Measurements from ENCODE around the gene ZBTB1. TPM values are rescaled to one million over a fixed set of nuclear protein-coding genes. Genes with fewer than 3 reads are reported as not detected.
A peak's percentile ranks its signal among the peaks of the same experiment; 100 is the strongest.

ZBTB1 gene
- total and polyA plus RNA-seq, 10 donors: 25.4 to 84.2 (median 57.5) TPM

DNA sequence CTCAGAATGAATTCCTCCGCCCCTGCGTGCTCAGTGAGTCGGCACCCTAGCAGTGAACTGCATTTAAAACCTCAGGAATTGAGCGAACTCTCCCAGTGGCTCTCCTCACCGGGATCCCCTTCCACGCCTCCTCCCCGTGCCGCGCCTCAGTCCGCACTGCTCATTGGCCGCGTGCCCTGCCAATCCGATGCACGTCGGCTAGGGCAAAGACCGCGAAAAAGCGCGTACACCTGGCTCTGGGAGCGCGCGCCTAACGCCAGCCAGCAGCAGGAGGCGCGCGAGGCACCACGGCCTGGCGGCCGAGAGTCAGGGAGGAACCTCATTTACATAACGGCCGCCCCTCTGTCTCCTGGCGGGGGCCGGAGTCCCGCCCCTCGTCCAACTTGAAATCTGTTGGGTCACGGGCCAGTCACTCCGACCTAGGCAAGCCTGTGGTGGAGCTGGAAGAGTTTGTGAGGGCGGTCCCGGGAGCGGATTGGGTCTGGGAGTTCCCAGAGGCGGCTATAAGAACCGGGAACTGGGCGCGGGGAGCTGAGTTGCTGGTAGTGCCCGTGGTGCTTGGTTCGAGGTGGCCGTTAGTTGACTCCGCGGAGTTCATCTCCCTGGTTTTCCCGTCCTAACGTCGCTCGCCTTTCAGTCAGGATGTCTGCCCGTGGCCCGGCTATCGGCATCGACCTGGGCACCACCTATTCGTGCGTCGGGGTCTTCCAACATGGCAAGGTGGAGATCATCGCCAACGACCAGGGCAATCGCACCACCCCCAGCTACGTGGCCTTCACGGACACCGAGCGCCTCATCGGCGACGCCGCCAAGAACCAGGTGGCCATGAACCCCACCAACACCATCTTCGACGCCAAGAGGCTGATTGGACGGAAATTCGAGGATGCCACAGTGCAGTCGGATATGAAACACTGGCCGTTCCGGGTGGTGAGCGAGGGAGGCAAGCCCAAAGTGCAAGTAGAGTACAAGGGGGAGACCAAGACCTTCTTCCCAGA, 35.9 kb downstream of the ZBTB1 start, which contains the start of gene HSPA2:
Gene HSPA2 (plus strand): TSS at position 534 of the 995 bp plus-strand sequence. CDS start 109 bp downstream, at position 643.
- H3K27ac ChIP-seq: peak within 1 kb of the TSS in 7 of 8 donors; percentile 65 to 85 (median 80)
- 9 to 18% (median 11%) methylated on average over 50 to 79 of the region's 79 CpGs for WGBS, 5 donors
- intact Hi-C loops (cut with DNase I; ENCODE audit: low total_unique reads): loop anchor here (10.0 kb wide), 1 partner anchor 84 kb away; no protein-coding TSS in a partner anchor

DNA sequence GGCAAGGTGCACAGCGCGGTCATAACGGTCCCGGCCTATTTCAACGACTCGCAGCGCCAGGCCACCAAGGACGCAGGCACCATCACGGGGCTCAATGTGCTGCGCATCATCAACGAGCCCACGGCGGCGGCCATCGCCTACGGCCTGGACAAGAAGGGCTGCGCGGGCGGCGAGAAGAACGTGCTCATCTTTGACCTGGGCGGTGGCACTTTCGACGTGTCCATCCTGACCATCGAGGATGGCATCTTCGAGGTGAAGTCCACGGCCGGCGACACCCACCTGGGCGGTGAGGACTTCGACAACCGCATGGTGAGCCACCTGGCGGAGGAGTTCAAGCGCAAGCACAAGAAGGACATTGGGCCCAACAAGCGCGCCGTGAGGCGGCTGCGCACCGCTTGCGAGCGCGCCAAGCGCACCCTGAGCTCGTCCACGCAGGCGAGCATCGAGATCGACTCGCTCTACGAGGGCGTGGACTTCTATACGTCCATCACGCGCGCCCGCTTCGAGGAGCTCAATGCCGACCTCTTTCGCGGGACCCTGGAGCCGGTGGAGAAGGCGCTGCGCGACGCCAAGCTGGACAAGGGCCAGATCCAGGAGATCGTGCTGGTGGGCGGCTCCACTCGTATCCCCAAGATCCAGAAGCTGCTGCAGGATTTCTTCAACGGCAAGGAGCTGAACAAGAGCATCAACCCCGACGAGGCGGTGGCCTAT, 36.8 kb downstream of the ZBTB1 start:
- intact Hi-C loops (cut with DNase I; ENCODE audit: low total_unique reads): loop anchor here (10.0 kb wide), 1 partner anchor 83 kb away; no protein-coding TSS in a partner anchor
- Histone ChIP-seq H3K36me3 (no peaks in the 10 kb centered on the region), H3K9me3 (peaks cover 0 to 14% (median 7%) of the 10 kb centered on the region in 8 donors), H3K27me3 (replicated peaks in 1 of 7) (peaks cover 0 to 32% (median 13%) of the 10 kb centered on the region in 7 donors), H3K4me1 (peaks cover 6 to 42% (median 28%) of the 10 kb centered on the region in 6 donors), H3K27ac (peak overlapping the region in 4 of 8 donors; percentile 53 to 85 (median 80)), H3K4me3 (peak overlapping the region in 7 of 8 donors; percentile 24 to 89 (median 73))
- 23 to 28% (median 27%) methylated on average over 19 to 73 of the region's 73 CpGs for WGBS, 5 donors
- TF ChIP-seq POLR2AphosphoS5 (IDR thresholded peaks at IDR 0.05) (peak in 2 of 3 donors; percentile 33 to 34), POLR2A (IDR thresholded peaks at IDR 0.05) (no peak)
- TF ChIP-seq, protein P1, sequence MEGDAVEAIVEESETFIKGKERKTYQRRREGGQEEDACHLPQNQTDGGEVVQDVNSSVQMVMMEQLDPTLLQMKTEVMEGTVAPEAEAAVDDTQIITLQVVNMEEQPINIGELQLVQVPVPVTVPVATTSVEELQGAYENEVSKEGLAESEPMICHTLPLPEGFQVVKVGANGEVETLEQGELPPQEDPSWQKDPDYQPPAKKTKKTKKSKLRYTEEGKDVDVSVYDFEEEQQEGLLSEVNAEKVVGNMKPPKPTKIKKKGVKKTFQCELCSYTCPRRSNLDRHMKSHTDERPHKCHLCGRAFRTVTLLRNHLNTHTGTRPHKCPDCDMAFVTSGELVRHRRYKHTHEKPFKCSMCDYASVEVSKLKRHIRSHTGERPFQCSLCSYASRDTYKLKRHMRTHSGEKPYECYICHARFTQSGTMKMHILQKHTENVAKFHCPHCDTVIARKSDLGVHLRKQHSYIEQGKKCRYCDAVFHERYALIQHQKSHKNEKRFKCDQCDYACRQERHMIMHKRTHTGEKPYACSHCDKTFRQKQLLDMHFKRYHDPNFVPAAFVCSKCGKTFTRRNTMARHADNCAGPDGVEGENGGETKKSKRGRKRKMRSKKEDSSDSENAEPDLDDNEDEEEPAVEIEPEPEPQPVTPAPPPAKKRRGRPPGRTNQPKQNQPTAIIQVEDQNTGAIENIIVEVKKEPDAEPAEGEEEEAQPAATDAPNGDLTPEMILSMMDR (IDR thresholded peaks at IDR 0.05 in 8 of 11, conservative IDR thresholded peaks at IDR 0.05 in 3 of 11): no peak
- peak; percentile 85 for DNase-seq

More for the DNA sequence above, 35.9 kb downstream of the ZBTB1 start, which contains the start of gene HSPA2:
- Histone ChIP-seq H3K4me3 (peak within 1 kb of the TSS; percentile 48 to 89 (median 68)), H3K36me3 (no peaks in the 10 kb centered on the region), H3K9me3 (peaks cover 0 to 14% (median 7%) of the 10 kb centered on the region in 8 donors), H3K4me1 (peaks cover 6 to 42% (median 28%) of the 10 kb centered on the region in 6 donors), H3K27me3 (replicated peaks in 1 of 7) (peaks cover 0 to 32% (median 13%) of the 10 kb centered on the region in 7 donors)
- TF ChIP-seq POLR2A (IDR thresholded peaks at IDR 0.05): peak; percentile 34 to 78 (median 57)
- TF ChIP-seq, protein P1 (IDR thresholded peaks at IDR 0.05 in 8 of 11, conservative IDR thresholded peaks at IDR 0.05 in 3 of 11): peak; percentile 82 to 96 (median 92)
- TF ChIP-seq POLR2AphosphoS5 (IDR thresholded peaks at IDR 0.05): peak; percentile 93 to 97 (median 94)
- DNase-seq: peak; percentile 99

DNA sequence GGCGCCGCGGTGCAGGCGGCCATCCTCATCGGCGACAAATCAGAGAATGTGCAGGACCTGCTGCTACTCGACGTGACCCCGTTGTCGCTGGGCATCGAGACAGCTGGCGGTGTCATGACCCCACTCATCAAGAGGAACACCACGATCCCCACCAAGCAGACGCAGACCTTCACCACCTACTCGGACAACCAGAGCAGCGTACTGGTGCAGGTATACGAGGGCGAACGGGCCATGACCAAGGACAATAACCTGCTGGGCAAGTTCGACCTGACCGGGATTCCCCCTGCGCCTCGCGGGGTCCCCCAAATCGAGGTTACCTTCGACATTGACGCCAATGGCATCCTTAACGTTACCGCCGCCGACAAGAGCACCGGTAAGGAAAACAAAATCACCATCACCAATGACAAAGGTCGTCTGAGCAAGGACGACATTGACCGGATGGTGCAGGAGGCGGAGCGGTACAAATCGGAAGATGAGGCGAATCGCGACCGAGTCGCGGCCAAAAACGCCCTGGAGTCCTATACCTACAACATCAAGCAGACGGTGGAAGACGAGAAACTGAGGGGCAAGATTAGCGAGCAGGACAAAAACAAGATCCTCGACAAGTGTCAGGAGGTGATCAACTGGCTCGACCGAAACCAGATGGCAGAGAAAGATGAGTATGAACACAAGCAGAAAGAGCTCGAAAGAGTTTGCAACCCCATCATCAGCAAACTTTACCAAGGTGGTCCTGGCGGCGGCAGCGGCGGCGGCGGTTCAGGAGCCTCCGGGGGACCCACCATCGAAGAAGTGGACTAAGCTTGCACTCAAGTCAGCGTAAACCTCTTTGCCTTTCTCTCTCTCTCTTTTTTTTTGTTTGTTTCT, 37.6 kb downstream of the ZBTB1 start:
- peak overlapping the region in 1 of 8 donors; percentile 84 for H3K27ac ChIP-seq
- DNase-seq: peak; percentile 76
- intact Hi-C loops (cut with DNase I; ENCODE audit: low total_unique reads): loop anchor here (10.0 kb wide), 1 partner anchor 83 kb away; no protein-coding TSS in a partner anchor
- TF ChIP-seq, protein P1 (IDR thresholded peaks at IDR 0.05 in 8 of 11, conservative IDR thresholded peaks at IDR 0.05 in 3 of 11): no peak
- peak in 2 of 3 donors; percentile 20 to 21 for TF ChIP-seq POLR2AphosphoS5 (IDR thresholded peaks at IDR 0.05)
- H3K4me3 ChIP-seq: peak overlapping the region; percentile 13 to 89 (median 68)
- H3K36me3 ChIP-seq: no peaks in the 10 kb centered on the region
- H3K9me3 ChIP-seq: peaks cover 0 to 14% (median 7%) of the 10 kb centered on the region in 8 donors
- peaks cover 6 to 42% (median 28%) of the 10 kb centered on the region in 6 donors for H3K4me1 ChIP-seq
- H3K27me3 ChIP-seq (replicated peaks in 1 of 7): peaks cover 0 to 35% (median 13%) of the 10 kb centered on the region in 7 donors
- WGBS, 5 donors: 11 to 22% (median 11%) methylated on average over 49 to 61 of the region's 61 CpGs
